Ammon's horn (tissue), 1 donor: ENCODE measurements around the gene DLD.
A peak's percentile ranks its signal among the peaks of the same experiment; 100 is the strongest.
"Not testable (repeated sequence)": the region's sequence is repeated elsewhere in the genome, so short reads cannot be mapped to it uniquely, and the experiment has no call there.

Experiments used
- DNase-seq: peaks from one replicate; pipeline ENCODE4 v3.0.0-alpha.2; 2016; ENCODE audit warnings: low spot score

Gene DLD

GRCh38 chr7:107890962-107891635 lies at the start of gene DLD:
Gene DLD, plus strand, starts transcription at chr7:107891183. Its CDS starts 68 bp downstream, at chr7:107891251.
- peak; percentile 97 for DNase-seq

- DNase-seq, result no peak
These were observed 48.8 kb upstream of the DLD start for GRCh38 chr7:107842213-107842612.

- no peak for DNase-seq
These were observed 47.8 kb upstream of the DLD start for GRCh38 chr7:107843184-107843583.

- DNase-seq, result peak; percentile 28
These were observed 44.7 kb upstream of the DLD start for GRCh38 chr7:107846324-107846723.

GRCh38 chr7:107847168-107847835 lies 43.7 kb upstream of the DLD start:
- no peak for DNase-seq

GRCh38 chr7:107847836-107848175 lies 43.2 kb upstream of the DLD start:
- not testable (repeated sequence) for DNase-seq

- DNase-seq, result not testable (repeated sequence)
These were observed 42.8 kb upstream of the DLD start for GRCh38 chr7:107848211-107848610.

GRCh38 chr7:107850216-107850615 lies 40.8 kb upstream of the DLD start:
- no peak for DNase-seq

- no peak for DNase-seq
These were observed 40.3 kb upstream of the DLD start for GRCh38 chr7:107850643-107851042.

GRCh38 chr7:107854454-107854853 lies 36.5 kb upstream of the DLD start:
- DNase-seq, result no peak

GRCh38 chr7:107854989-107855388 lies 36.0 kb upstream of the DLD start:
- no peak for DNase-seq

- DNase-seq, result no peak
These were observed 34.0 kb upstream of the DLD start for GRCh38 chr7:107856806-107857540.

GRCh38 chr7:107857541-107857912 lies 33.5 kb upstream of the DLD start:
- no peak for DNase-seq

- DNase-seq, result no peak
These were observed 32.7 kb upstream of the DLD start for GRCh38 chr7:107858280-107858679.

- DNase-seq, result no peak
These were observed 30.6 kb upstream of the DLD start for GRCh38 chr7:107860279-107860961.

- DNase-seq, result no peak
These were observed 29.9 kb upstream of the DLD start for GRCh38 chr7:107860981-107861652.

- no peak for DNase-seq
These were observed 24.8 kb upstream of the DLD start for GRCh38 chr7:107865956-107866775.

GRCh38 chr7:107867858-107868466 lies 23.0 kb upstream of the DLD start:
- DNase-seq, result no peak

- no peak for DNase-seq
These were observed 20.5 kb upstream of the DLD start for GRCh38 chr7:107870427-107871000.

GRCh38 chr7:107874111-107874510 lies 16.9 kb upstream of the DLD start:
- DNase-seq, result no peak
